AG09319 (cell line): Measurements from ENCODE around the gene YIPF1.
"Not testable (repeated sequence)": the region's sequence is repeated elsewhere in the genome, so short reads cannot be mapped to it uniquely, and the experiment has no call there.

Experiments
- DNase-seq: peaks from one replicate; pipeline ENCODE4 v3.0.0-alpha.2; 2010; ENCODE audit warnings: low read depth; ENCODE audit errors: extremely low read depth
- TF ChIP-seq, protein P1 (sequence below): IDR thresholded peaks from 2 replicates; pipeline ENCODE4 v1.5.1; 2011; ENCODE audit warnings: low read depth, mild to moderate bottlenecking, inconsistent platforms, low read length, moderate library complexity

YIPF1 gene

DNA sequence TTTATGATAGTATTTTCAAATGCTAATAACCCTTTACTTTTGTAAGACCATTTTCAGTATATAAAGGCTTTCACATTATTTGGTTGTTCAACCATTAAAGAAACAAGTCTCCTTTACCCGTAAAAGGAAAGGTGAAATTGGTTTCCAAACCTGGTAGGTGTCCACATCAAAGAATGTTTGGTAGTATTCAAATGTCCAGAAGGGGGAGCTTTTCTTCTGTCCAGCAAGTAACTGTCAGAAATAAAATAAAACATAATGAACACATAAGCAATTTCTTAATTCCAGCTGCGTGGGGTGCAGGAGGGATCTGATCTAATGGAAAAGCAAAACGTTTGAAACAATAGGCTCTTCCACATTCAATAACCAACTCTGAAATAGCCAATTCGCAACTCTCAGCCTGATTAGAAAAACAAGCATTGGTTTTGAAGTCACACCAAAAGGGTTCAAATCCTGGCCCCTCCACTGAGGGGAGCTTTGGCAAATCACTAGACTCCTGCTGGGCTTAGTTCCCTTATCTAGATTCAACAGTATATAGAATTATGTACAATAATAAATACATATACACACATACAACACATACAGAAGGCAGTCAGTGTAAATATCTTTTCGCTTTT, 11.0 kb downstream of the YIPF1 start:
- peak; percentile 38 for DNase-seq
- TF ChIP-seq, protein P1, sequence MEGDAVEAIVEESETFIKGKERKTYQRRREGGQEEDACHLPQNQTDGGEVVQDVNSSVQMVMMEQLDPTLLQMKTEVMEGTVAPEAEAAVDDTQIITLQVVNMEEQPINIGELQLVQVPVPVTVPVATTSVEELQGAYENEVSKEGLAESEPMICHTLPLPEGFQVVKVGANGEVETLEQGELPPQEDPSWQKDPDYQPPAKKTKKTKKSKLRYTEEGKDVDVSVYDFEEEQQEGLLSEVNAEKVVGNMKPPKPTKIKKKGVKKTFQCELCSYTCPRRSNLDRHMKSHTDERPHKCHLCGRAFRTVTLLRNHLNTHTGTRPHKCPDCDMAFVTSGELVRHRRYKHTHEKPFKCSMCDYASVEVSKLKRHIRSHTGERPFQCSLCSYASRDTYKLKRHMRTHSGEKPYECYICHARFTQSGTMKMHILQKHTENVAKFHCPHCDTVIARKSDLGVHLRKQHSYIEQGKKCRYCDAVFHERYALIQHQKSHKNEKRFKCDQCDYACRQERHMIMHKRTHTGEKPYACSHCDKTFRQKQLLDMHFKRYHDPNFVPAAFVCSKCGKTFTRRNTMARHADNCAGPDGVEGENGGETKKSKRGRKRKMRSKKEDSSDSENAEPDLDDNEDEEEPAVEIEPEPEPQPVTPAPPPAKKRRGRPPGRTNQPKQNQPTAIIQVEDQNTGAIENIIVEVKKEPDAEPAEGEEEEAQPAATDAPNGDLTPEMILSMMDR = peak; percentile 54

DNA sequence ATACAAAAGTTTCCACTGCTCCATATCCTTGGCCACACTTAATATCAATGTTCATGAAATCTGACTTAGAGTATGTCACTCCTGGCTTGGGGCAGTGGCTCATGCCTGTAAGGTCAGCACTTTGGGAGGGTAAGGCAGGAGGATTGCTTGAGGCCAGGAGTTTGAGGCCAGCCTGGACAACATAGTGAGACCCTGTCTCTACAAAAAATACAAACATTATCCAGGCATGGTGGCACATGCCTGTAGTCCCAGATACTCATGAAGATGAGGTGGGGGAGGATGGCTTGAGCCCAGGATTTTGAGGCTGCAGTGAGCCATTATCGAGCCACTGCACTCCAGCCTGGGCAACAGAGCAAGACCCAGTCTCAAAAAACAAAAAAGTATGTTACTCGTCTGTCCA, 14.4 kb downstream of the YIPF1 start:
- DNase-seq = not testable (repeated sequence)

DNA sequence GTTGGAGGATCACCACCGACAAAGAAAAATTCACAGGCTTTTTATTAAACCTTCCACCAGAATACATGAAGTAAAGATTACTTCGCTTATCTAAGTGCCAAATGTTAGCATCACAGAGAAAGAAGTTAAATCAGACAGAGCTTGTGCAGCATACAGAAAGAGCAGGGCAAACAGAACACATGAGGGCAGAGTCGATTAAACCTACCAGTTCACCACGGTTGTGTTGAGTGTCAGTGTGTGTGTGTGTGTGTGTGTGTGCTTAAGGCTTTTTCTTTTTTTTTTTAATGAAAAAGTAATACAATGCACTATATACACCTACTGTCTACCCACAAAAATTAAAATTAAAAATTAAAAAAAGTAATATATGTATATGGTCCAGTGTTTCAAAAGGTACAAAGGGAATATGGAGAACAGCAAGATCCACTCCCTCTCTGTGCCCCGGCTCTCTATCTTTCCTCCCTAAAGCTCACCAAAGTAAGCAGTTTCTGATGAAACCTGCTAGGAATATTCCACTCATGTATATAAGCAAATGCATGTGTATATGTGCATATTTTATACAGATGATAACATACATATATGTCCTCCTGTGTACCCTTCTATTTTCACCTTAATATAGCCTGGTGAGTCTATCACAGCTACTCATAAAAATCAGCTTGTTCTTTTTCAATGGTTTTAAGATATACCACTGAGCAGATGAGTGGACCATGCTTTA, 17.7 kb downstream of the YIPF1 start:
- TF ChIP-seq, protein P1 = no peak
- no peak for DNase-seq

DNA sequence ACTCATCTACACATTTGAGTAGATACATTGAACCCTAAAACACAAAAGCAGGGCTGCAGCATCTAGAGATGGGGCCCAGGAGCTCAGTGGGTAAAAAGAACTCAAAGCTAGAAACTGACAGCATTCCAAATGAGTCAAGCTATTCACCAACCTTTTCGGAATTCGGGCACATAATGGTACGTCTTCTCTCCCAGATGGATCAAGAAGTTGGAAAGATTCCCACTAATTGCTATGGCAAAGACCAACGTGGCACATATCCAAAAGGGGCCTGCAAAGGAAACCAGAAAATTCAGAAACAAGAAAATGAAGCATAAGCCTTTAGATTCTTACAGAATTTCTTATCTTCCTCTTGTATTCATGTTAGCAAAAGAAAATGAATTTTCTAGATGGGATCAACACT, 18.4 kb downstream of the YIPF1 start:
- TF ChIP-seq, protein P1 = no peak
- no peak for DNase-seq

DNA sequence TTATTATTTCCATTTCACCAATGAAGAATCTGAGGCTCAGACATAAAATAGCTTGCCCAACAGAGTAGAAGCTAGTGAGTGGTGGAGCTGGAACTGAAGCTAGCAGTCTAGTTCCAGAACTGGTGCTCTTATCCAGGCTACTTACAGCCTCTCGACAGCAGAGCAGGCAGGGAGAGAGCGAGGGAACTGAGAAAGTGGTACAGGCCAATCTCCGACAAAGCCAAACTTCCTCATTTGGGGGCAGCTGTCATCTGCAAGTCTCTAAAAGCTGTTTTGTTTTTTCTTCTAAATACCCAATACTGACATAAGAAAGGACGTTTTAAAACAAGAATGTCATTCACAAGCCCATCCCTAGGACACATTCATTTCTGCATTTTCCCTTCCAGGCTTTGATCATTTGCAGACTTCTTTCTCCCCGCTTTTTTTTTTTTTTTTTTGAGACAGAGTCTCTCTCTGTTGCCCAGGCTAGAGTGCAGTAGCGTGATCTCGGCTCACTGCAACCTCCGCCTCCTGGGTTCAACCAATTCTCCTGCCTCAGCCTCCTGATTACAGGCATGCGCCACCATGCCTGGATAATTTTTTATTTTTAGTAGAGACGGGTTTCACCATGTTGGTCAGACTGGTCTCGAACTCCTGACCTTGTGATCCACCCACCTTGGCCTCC, 20.0 kb downstream of the YIPF1 start:
- TF ChIP-seq, protein P1 = no peak
- no peak for DNase-seq

DNA sequence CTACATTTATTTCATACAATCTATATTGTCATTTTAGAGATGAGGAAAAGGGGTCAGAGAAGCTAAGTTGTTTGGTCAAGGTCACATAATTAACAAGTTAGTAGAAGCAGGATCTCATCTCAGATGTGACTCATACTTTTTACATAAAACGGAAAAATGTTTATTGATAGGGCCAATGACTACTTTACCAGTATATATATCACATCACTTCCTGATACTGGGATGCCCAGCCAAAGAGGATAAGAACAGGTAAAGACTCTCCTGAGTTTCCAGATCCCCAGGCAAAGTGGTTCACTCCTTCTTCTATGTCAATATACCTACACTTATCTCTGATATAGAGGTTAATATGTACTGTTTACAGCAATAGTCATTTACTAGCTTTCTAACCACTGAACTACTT, 21.0 kb downstream of the YIPF1 start:
- TF ChIP-seq, protein P1 = no peak
- no peak for DNase-seq

DNA sequence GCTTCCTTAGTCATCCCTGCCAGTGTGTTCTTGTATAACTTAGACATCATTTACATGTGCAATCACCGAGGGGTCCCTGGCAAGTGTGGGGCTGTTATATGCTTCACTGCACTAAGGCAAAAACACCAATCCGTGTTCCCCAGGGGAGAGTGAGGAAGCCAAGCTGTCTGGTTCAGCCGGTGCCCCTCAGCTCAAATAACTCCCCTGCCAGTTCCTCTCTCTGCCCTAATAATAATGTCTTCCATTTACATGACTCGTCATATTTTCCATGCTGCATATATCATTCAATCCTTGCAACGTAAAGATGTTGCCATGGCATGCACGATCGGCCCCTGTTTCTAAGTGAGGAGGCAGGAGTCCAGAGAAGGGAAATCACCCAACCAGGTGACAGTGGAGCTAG, 27.1 kb downstream of the YIPF1 start:
- no peak for DNase-seq
- TF ChIP-seq, protein P1 = no peak
